ENCODE measurements around the gene CST9L.

CST9L gene

DNA sequence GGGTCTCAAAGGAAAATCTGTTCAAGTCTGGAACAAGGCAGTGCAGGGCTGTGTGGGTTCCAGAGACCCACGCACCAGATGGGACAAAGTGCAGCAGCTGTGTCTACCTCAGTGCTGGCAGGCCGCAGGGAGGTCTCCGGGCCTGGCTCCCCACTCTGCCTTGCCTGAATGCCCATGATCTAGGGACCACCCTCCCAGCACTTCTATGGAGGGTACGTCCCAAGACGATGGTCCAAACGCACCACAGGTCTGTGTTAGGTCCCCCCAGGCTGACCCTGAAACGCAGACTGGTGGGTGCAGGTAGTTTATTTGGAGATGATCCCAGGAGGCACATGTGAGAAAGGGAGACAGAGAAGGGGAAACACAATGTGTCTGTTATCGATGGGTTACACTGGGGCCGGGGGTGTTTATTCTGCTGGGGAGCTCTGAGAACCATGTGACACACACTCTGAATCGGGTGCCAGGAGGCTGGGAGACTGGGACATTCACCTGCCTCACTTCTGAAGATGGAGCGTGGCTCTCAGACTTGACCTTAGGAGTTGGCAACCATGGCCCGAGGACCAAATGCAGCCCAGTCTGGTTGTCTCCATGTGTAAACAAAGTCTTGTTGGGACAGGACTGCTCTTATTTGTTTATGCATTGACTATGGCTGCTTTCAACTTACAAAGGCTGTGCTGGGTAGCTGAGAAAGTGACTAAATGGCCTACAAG lies 21.7 kb downstream of the CST9L start:
- DNase-seq (ENCODE audit: low read depth) = no peak

DNA sequence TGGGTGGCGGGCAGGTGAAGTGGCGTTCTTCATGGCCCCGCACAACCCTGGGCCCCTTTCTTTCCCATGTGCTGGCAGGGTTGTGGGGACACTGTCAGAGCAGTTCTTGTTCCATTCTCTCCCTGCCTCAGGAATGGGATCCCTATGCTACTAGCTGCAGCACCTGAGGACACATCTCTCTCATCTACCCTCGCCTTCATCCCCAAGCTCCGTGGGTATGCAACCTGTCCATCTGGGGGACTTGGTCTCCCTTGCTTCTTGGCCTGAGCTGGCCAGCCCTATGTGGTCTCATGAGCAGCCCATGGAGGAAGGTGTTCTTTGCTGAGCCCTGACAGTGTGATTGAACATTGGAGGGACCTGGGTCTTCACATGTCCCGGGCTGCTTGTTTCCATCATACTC lies 24.2 kb downstream of the CST9L start:
- no peak for DNase-seq (ENCODE audit: low read depth)

DNA sequence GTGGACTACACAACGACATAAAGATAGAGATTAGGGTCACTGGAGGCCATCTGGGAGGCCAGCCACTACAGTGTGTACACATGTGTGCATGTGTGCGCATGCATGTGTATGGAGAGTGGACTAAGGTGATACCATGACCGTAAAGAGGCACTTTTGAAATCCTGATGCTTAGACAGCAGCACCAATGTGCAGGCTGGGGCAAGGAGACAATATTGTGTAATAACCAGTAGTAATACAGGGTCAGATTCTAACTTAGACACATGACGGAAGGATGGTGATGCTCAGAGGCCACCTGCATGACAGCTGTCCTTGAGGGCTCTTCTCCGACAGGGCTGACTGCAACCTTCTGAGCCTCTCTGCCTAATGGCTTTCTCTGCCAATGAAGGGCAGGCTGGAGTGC lies 25.5 kb downstream of the CST9L start:
- no peak for DNase-seq (ENCODE audit: low read depth)

DNA sequence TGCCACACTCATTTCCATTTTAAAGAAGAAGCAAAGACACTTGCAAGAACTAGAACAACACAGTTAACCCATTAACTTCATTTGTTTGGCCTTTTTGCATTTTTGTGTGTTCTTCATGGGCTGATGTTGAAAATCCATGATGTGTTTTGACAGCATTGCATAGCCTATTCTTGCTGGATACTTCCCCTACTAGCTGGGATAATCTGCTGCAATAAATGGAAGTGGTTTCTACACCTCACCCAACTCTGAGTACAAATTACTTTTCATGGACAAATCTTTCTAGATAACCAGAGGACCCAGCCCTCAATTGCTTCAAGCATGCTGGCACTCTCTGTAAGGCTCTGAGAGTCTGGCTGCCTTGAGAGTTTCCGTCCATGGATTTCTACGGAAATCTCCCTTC lies 26.5 kb downstream of the CST9L start:
- no peak for DNase-seq (ENCODE audit: low read depth)

DNA sequence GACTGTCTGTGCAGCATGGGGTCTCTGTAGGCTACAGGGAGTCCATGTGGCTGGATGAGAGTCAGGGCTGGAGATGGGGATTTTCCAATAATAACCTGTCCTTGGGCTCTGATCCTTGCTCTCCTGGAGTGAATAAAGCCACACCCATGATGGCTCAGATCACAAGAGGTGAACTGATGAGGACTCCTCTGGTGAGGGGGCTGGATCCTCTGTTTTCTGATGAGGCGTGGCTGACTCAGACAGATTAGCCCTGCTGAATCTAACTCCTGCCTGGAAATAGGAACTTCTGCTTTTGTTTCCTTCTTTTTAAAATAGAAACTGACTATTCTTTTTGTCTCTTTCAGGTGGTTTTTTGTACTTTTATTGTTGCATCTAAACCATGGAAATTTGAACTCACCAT lies 27.0 kb downstream of the CST9L start:
- DNase-seq (ENCODE audit: low read depth) = no peak

DNA sequence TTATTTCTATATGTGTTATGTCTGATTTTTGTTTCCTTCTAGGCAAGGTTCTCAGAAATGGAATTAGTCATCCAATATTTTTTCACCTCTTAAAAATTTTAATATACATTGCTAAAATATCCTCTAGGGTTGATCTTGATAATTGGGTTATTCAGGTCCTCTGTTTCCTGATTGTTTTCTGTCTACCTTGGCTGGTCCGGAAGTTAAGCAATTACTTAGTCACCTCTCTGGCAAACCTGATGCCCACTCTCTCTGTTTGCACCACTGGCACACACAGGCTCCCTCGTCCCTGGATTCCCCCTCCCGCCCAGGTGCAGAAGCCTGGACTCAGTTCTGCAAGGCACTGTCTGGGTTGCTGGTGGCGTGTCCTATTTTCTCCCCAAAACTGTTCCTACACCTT lies 27.7 kb downstream of the CST9L start:
- DNase-seq (ENCODE audit: low read depth) = no peak

DNA sequence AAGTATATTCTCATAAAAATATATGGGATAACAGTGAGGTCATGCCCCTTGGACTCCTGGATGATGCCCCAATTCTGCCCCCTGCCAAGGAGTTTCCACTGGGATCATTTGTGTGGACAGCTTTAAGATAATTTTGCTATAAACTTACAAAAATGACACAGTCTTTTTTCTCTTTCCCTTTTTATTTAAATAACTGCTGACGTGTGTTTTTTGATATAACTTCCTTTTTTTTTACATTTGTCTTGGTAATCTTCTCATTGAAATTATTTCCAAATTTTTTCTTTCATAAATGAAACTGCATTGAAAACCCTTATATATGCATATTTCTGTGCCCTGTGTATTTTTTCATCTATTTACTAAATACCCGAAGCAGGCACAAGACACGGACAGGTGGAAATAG lies 31.3 kb downstream of the CST9L start:
- DNase-seq (ENCODE audit: low read depth) = no peak

DNA sequence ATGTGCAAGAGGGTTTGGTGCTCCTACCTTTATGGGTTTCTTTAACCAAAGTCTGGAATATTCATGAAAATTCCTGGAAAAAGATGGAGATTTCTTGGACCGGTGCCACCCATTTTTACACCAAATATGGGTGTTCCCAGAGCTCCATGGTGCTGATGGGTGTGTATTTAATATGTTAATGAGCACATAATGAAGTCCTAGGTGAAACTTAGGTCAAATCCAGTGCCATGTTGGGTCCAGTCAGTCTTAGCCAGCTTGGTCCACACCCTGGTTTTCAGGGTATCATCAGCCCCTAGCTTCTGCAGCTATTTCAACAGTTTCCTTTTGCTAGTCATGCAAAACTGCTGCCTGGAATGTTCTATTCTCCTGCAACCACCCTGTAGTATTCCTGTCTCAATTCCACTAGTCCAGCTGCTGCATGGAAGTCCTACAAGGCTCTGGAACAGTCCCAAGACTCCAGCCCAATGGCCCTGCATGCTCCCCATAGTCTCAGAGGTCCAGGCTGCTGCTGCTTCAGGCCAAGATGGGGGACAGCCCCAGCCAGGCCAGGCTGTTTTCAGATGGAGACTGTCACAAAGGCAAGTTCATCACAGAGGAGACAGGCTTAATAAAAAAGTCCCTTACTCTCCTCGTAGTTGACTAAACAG lies 31.8 kb downstream of the CST9L start:
- DNase-seq (ENCODE audit: low read depth) = no peak

DNA sequence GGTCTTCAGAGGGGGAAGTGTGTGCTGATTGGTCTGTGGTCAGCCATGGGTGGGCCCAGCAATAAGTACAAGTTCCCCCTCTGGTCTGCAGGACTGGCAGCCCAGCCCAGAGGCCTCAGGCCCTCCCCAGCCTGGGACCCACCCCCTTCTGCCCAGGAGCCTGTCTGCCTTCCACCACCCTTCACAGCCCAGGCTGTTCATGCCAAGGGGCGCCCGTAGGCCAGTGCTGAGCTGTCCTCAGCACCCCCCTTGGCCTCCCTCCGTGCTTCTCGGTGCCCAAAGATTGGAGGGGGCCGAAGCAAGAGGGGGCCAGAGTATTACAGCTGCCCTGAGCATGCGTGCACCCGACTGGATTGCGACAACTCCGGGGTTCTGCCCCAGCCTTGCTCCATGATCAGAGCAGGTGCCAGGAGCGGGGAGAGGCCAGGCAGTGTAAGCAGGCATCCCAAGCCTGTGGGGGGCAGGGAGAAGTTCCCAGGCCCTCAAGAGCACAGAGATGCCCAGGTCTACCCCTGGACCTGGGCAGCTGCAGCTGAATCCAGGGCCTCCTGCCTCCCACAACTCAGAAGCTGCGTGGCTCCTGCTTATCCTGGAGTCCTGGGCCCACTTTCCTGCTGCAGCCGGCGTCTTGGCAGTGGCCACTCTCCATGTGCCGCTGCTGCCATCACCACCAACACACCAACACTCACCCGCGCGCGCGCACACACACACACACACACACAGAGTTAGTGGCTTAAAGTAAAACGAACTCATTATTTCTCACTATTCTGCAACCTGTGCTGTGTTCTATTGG lies 33.3 kb downstream of the CST9L start:
- no peak for DNase-seq (ENCODE audit: low read depth)

DNA sequence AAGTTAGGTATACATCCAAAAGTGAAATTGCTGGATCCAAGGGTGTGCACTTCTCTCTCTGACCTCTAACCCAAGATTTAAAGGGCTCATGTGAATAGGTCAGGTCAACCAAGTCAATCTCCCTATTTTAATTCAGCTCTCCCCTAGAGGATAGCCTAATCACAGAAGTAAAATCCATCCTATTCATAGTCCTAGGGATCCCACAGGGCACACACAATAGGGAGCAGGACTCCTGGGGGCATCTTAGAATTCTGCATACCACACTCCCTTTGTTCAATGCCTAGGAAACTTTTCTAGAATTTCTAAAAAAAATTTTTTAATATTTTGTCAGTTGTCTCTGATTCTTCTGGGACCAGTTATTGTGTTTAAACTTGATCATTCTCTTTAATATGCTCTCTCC lies 35.1 kb downstream of the CST9L start:
- no peak for DNase-seq (ENCODE audit: low read depth)

DNA sequence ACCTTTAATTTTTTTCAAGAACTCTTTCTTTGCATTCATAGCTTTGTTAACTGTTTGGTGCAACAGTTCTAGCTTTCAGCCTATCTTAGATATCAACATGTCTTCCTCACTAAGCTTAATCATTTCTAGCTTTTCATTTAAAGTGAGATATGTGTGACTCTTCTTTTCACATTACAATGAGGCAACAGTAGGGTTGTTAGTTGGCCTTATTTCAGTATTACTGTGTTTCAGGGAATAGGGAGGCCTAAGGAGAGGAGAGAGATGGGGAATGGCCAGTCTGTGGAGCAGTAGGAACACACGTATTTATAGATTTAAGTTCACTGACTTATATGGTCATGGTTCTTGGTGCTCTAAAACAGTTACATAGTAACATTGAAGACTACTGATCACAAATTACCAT lies 35.8 kb downstream of the CST9L start:
- no peak for DNase-seq (ENCODE audit: low read depth)

DNA sequence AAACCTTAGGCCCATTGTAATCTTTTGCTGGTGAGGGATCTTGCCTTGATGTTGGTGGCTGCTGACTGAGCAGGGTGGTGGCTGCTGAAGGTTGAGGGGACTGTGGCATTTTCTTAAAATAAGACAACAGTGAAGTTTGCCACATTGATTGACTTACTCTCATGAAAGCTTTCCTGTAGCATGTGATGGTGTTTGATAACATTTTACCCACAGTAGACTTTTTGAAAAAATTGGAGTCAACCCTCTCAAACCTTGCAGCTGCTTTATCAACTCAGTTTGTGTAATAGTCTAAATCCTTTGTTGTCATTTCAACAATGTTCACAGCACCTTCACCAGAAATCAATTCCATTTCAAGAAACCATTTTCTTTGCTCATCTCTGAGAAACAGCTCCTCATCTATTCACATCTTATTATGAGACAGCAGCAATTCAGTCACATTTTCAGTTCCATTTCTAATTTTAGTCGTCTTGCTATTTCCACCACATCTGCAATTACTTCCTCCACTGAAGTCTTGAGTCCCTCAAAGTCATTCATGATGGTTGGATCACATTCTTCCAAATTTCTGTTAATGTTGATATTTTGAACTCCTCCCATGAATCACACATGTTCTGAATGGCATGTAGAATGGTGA lies 37.2 kb downstream of the CST9L start:
- no peak for DNase-seq (ENCODE audit: low read depth)

DNA sequence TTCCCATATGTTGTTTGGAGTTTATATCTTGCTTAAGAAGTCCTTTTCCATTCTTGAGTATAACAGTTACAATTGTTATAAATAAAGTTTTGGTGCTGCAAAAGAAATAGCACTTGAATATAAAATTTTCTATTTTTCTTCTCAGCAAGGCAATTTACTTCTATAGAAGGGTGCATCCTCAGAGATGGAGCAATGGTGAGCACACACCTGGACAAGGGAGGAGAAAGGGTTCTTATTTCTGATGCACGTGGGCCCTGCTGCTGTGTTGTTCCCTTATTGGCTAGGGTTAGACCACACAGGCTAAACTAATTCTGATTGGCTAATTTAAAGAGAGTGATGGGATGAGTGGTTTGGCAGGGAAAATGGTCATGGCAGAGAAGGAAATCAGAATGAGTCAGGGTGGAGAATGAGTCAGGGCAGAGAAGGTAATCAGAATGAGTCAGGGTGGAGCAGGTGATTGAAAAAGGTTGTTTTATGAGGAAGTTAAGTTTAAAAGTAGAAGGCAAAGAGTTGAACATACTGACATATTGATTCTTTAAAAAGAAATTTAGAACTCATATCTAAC lies 39.3 kb downstream of the CST9L start:
- DNase-seq (ENCODE audit: low read depth) = no peak

DNA sequence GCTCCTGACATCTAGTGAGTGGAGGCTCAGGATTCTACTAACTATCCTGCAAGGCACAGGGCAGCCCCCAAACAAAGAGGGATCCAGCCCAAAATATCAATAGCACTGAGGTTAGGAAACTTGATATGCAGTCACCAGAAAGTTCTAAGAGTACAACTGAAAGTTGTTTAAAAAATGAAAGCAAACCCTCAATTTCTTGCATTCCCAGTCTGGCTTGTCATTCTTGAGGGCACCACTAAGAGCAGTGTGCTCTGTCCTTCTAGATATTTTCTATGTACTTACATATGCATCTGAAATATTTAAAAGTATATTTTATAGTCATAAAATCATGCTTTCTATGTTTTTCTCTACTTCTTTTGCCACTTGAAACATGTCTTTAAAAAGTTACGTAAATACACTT lies 41.4 kb downstream of the CST9L start:
- no peak for DNase-seq (ENCODE audit: low read depth)

DNA sequence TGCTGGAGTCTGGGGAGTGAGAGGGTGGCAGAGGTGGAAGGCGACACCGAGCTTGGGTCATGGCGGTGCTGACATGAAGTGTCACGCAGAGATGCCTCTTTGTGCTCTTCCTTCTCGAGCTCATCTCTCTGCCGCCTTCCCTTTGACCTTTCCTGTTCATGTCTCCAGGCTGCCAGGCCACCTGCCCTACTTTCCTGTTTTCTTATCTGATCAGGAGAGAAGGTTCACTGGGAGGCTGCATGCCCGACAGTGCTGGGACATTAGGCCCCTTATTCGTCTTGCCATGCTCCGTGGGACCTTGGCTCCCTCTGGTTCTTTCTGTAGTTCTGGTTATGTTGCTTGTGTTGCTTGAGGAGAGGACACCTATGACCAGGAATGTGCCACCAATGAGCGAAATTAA lies 44.1 kb downstream of the CST9L start:
- no peak for DNase-seq (ENCODE audit: low read depth)

DNA sequence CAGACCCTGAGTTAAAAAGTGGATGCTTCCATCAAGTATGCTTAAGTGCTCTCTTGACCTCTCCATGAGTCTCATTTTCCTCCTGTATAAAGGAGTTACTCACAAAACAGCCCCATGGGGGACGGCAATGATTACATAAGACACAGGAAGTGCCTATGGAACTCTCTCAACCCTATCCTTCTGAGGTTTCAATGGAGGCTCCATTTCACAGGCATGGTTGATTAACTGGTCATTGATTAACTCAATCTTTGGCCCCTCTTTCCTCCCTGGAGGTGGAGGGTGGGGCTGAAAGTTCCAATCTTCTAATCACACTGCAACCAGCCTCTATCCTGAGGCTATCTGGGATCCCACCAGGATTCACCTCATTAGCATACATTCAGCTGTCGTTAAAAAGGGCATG lies 48.1 kb downstream of the CST9L start:
- DNase-seq (ENCODE audit: low read depth) = no peak

DNA sequence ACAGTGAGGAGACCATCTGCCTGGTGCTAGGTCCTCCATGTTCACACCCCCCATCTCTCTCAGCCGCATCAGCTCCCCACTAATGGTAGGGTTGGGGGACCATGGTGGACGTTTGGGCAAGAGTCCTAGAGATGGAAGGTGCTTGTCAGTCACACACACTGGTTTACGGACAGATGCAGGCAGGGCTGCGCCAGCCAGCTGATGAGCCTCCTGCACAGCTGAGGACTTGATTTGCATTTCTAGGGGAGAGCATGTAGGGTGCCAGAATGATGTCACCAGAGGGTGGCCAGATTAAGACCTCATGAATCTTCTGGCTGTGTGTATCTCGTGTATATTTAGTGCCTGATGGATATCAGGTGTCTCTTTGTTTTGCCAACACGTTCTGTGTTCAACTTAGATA lies 48.7 kb downstream of the CST9L start:
- DNase-seq (ENCODE audit: low read depth) = no peak

DNA sequence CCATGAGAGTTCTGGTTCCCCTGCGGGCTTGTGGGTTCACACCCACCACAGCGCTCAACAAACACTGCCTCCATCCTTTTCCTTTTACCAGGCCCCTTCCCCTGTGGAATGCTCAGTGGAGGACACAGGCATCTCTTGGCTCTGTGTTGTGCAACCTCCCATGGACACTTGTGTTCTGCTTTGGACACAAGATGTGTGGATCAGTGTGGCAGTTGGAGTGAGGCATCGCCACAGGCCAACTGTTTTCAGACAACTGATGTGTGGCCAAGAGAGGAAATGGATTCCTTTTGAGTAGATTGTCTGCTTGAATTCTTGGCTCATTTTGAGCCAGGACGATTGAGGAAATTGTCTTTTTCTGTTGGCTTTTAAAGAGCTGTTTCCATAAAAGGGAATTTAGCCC lies 50.6 kb downstream of the CST9L start:
- DNase-seq (ENCODE audit: low read depth) = no peak

DNA sequence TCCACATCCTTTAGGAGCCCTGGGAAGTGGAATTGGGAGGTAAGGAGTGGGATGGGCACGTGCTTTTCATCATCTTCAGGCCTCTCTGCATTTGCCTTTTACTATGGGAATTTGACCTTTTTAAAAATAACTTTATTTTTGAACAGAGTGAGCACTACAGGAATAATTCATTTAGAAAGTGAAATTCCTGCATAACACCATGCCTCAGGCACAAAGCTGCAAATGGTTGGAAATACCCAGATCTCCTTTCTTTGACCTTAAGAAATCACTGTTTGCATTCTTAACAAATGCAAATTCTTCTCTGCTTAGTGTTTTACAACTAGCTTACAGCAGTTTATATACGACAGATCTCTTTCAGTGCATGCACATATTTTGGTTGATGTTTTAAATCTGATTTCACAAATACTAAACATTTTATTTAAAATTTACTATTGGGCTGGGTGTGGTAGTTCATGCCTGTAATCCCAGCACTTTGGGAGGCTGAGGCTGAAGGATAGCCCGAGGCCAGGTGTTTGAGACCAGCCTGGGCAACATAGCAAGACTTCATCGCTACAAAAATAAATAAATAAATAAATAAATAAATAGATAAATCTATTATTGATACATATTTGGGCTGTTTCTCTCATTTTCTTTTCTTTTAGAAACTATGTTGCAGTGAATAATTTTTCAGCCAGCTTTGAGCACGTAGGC lies 52.9 kb downstream of the CST9L start:
- no peak for DNase-seq (ENCODE audit: low read depth)

DNA sequence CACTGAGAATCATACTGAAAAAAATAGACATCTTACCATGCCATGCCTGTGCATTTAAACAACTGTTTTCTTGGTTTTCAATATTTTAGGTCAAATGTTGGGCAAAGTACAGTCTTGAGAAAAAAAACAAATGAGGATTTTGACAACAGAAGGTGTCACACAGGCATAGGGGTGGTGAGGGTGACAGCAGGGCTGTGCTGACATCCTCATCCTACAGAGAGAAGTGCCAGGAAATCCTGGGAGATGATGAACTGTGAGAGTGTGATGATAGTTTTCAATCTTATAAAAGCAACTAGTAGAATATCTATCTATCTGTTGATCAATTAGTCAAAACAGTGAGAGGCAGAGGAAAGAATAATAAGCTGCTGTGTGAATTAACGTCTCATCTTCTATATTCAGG lies 53.4 kb downstream of the CST9L start:
- no peak for DNase-seq (ENCODE audit: low read depth)

Measured in non-pigmented ciliary epithelial cell (primary cell).